ENCODE measurements around the gene GNAI1.

GNAI1 gene

GRCh38 chr7:80182630-80183276 lies 48.1 kb downstream of the GNAI1 start:
- Histone ChIP-seq H3K27me3 (no peaks in the 10 kb centered on the region), H3K36me3 (no peaks in the 10 kb centered on the region), H3K4me1 (peaks cover 0 to 33% (median 10%) of the 10 kb centered on the region in 4 donors), H3K27ac (no peak overlapping the region), H3K9me3 (peaks cover 0 to 4% (median 0%) of the 10 kb centered on the region in 3 donors), H3K4me3 (no peak overlapping the region)
- intact Hi-C loops (cut with DNase I; ENCODE audit: low total_unique reads) = no loop called here
- no peak for DNase-seq
- no peak for TF ChIP-seq CTCF (IDR thresholded peaks at IDR 0.05)

GRCh38 chr7:80183351-80183750 lies 48.7 kb downstream of the GNAI1 start:
- peaks cover 0 to 34% (median 12%) of the 10 kb centered on the region in 4 donors for H3K4me1 ChIP-seq
- no peaks in the 10 kb centered on the region for H3K36me3 ChIP-seq
- H3K9me3 ChIP-seq = peaks cover 0 to 4% (median 0%) of the 10 kb centered on the region in 3 donors
- DNase-seq = no peak
- no peak for TF ChIP-seq CTCF (IDR thresholded peaks at IDR 0.05)
- H3K4me3 ChIP-seq = no peak overlapping the region
- intact Hi-C loops (cut with DNase I; ENCODE audit: low total_unique reads) = no loop called here
- H3K27me3 ChIP-seq = no peaks in the 10 kb centered on the region
- no peak overlapping the region for H3K27ac ChIP-seq

- H3K27me3 ChIP-seq = no peaks in the 10 kb centered on the region
- H3K4me1 ChIP-seq = peaks cover 0 to 41% (median 12%) of the 10 kb centered on the region in 4 donors
- no peak for TF ChIP-seq CTCF (IDR thresholded peaks at IDR 0.05)
- no peak overlapping the region for H3K4me3 ChIP-seq
- peaks cover 0 to 4% (median 0%) of the 10 kb centered on the region in 3 donors for H3K9me3 ChIP-seq
- H3K36me3 ChIP-seq = no peaks in the 10 kb centered on the region
- no peak for DNase-seq
- intact Hi-C loops (cut with DNase I; ENCODE audit: low total_unique reads) = no loop called here
- H3K27ac ChIP-seq = no peak overlapping the region
These were observed 49.5 kb downstream of the GNAI1 start for GRCh38 chr7:80183900-80184685.

GRCh38 chr7:80184693-80185092 lies 50.1 kb downstream of the GNAI1 start:
- DNase-seq = no peak
- Histone ChIP-seq H3K4me1 (peaks cover 0 to 47% (median 14%) of the 10 kb centered on the region in 4 donors), H3K9me3 (peaks cover 0 to 4% (median 0%) of the 10 kb centered on the region in 3 donors), H3K27me3 (no peaks in the 10 kb centered on the region), H3K36me3 (no peaks in the 10 kb centered on the region), H3K4me3 (no peak overlapping the region), H3K27ac (no peak overlapping the region)
- TF ChIP-seq CTCF (IDR thresholded peaks at IDR 0.05) = no peak
- intact Hi-C loops (cut with DNase I; ENCODE audit: low total_unique reads) = no loop called here

GRCh38 chr7:80185571-80185970 lies 50.9 kb downstream of the GNAI1 start:
- Histone ChIP-seq H3K9me3 (peaks cover 0 to 4% (median 0%) of the 10 kb centered on the region in 3 donors), H3K4me3 (no peak overlapping the region), H3K27ac (no peak overlapping the region), H3K36me3 (no peaks in the 10 kb centered on the region), H3K27me3 (no peaks in the 10 kb centered on the region), H3K4me1 (peaks cover 0 to 52% (median 14%) of the 10 kb centered on the region in 4 donors)
- no peak for DNase-seq
- intact Hi-C loops (cut with DNase I; ENCODE audit: low total_unique reads) = no loop called here
- no peak for TF ChIP-seq CTCF (IDR thresholded peaks at IDR 0.05)

Measured in tibial artery (tissue), 4 donors.